SK-N-SH (cell line): ENCODE measurements around the gene PRCC.

Source experiments
- CTCF ChIP-seq: fragments of 200-600 bp; sonication (generic); IDR thresholded peaks from 2 replicates; pipeline ENCODE4 v1.6.1; 2017; ENCODE audit warnings: antibody characterized with exemption, mild to moderate bottlenecking, moderate library complexity
- EP300 ChIP-seq, 2 experiments: IDR thresholded peaks; 2 replicates each; pipeline versions ENCODE4 v1.4.0 to v1.6.1; 2012; ENCODE audit warnings: borderline replicate concordance in 1 of 2, low read depth in 1 of 2, low read length in 1 of 2
- EZH2phosphoT487 ChIP-seq: fragments of 200-600 bp; sonication (generic); IDR thresholded peaks from 2 replicates; pipeline ENCODE4 v1.6.1; 2017; ENCODE audit warnings: low read depth, mixed run types, mild to moderate bottlenecking, antibody characterized with exemption, moderate library complexity, borderline replicate concordance
- GABPA ChIP-seq: IDR thresholded peaks from 2 replicates; pipeline ENCODE4 v1.4.0; 2012; ENCODE audit warnings: low read depth, mild to moderate bottlenecking
- JUND ChIP-seq: IDR thresholded peaks from 2 replicates; pipeline ENCODE4 v1.4.0; 2012
- MXI1 ChIP-seq: IDR thresholded peaks from 2 replicates; pipeline ENCODE4 v1.6.1; 2012; ENCODE audit warnings: mild to moderate bottlenecking, low read depth, low read length, improper control_type of control experiment
- NRF1 ChIP-seq: IDR thresholded peaks from 2 replicates; pipeline ENCODE4 v1.6.1; 2012; ENCODE audit warnings: low read depth, mild to moderate bottlenecking, low read length
- POLR2AphosphoS5 ChIP-seq: IDR thresholded peaks from 2 replicates; pipeline ENCODE4 v1.6.1; 2012; ENCODE audit warnings: low read depth, low read length
- RAD21 ChIP-seq: IDR thresholded peaks from 2 replicates; pipeline ENCODE4 v1.6.1; 2012; ENCODE audit warnings: mild to moderate bottlenecking, low read length
- REST ChIP-seq: IDR thresholded peaks from 2 replicates; pipeline ENCODE4 v1.6.1; 2012; ENCODE audit warnings: mild to moderate bottlenecking, low read depth, low read length, moderate library complexity
- YY1 ChIP-seq: IDR thresholded peaks from 2 replicates; pipeline ENCODE4 v1.4.0; 2012; ENCODE audit warnings: low read depth, mild to moderate bottlenecking

DNA sequence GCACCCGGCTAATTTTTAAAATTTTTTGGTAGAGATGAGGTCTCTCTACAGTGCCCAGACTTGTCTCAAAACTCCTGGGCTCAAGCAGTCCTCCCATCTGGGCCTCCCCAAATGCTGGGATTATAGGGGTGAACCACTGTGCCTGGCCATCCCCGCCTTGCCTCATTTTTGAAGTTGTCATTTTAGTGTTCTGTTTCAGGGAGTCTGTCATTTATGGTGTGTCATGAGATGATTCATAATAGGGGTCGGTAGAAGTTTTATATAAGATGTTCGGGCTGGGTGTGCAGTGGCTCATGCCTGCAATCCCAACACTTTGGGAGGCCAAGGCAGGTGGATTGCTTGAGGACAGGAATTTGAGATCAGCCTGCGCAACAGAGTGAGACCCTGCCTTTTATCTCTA is 8.5 kb downstream of the PRCC start:
- TF ChIP-seq MXI1 (no peak), EZH2phosphoT487 (no peak), POLR2AphosphoS5 (no peak), CTCF (no peak), RAD21 (no peak), YY1 (no peak), EP300 (IDR thresholded peaks at IDR 0.05; ENCODE audit: borderline replicate concordance in 1 of 2, low read depth in 1 of 2, low read length in 1 of 2) (no peak), REST (no peak), NRF1 (no peak), JUND (no peak), GABPA (no peak)
